D341Med (cell line): ENCODE measurements around the gene ARHGDIA.
A peak's percentile ranks its signal among the peaks of the same experiment; 100 is the strongest.
"Not testable (repeated sequence)": the region's sequence is repeated elsewhere in the genome, so short reads cannot be mapped to it uniquely, and the experiment has no call there.

Experiments used
- DNase-seq: peaks from one replicate; pipeline ENCODE4 v3.0.0; 2012; ENCODE audit warnings: low spot score

ARHGDIA gene

GRCh38 chr17:81842725-81843504 lies 28.2 kb downstream of the ARHGDIA start:
- DNase-seq: no peak

DNA sequence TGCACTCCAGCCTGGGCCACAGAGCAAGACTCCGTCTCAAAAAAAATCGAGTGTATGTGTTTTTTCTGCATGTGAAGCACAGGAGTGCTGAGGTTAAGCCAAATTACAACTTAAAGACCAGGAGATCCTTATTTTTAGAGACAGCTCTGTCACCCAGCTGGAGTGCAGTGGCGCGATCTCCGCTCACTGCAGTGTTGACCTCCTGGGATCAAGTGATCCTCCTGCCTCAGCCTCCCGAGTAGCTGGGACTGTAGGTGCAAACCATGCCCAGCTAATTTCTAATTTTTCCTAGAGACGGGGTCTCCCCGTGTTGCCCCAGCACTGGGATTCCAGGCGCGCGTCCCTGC lies 28.8 kb downstream of the ARHGDIA start:
- DNase-seq: no peak

DNA sequence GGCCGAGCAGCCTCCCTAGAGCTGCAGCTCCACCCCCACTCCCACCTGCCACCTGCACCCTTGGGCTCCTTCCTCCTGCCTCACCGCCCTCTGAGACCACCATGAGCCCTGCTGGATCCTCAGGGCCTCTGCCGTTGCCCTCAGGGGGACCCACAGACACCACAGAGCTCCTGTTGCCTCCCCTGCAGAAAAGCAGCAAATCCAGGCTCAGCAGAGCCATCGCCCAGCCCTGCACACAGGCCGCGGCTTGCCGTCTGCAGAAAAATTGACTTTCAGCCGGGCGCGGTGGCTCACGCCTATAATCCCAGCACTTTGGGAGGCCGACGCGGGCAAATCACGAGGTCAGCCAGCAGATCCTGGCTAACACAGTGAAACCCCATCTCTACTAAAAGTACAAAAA lies 29.3 kb downstream of the ARHGDIA start:
- DNase-seq: no peak

GRCh38 chr17:81840826-81841778 lies 30.0 kb downstream of the ARHGDIA start:
- no peak for DNase-seq

- not testable (repeated sequence) for DNase-seq
These were observed 31.1 kb downstream of the ARHGDIA start for GRCh38 chr17:81840059-81840458.

DNA sequence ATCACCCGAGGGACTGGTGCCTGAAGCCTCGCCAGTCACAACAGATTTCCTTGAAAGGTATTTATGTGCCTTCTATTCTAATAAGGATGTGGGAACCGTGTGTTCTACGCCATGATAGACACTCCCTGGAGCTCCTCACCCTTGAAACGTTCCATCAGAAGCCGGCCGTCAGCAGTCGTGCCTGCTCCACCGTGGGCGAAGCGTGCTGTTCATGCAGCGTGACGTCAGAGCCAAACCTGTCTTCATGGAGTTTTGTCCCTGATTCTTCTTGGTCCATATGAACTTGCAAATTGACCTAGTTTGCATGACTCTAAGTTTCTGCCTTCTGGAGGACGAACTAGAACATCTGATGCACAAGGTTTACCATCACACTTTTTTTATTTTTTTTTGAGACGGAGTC lies 31.8 kb downstream of the ARHGDIA start:
- DNase-seq: no peak

DNA sequence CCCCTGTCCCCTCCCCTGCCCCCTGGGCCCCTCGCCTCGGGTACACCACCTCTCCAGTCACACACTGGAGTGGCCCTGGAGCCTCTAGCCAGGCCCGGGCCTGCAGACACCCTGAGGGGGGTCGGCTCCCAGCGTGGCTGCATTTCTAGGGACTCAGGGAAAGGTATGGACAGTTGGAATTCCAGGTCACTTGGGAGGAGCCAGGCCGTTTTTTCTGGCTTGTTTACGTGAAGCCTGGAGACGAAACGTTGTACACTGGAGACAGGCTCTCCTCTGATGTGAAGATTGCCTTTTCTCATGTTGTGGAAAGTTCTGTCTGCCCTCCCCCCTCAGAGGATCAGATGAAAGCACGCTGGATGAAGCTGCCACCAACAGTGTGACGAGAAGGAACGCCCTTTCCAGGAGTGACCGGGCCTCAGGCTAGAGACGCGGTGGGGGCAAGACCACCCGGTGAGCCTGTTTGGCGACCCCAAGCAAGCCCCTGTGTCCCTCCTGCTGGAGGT lies 32.3 kb downstream of the ARHGDIA start:
- DNase-seq: no peak

DNA sequence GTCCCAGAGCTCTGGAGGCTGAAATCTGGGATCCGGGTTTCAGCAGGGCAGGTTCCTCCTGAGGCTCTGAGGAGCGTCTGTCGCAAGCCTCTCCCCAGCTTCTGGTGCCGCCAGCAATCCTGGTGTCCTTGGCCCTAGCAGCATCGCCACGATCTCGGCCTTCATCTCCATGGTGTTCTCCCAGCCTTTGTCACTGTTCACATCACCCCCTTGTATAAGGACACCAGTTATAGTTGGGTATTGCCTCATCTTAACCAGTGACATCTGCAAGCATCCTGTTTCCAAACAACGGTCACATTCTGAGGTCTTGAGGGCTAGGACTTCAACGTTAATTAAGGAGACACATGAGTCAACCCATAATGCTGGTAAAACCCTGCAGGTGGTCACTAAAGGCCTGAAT lies 33.5 kb downstream of the ARHGDIA start:
- no peak for DNase-seq

- DNase-seq: no peak
These were observed 36.3 kb downstream of the ARHGDIA start, which contains the start of gene PPP1R27 for GRCh38 chr17:81834831-81835267. TSS of gene PPP1R27 (minus strand) at chr17:81835050. CDS start at chr17:81834953, 97 bp downstream.

GRCh38 chr17:81833921-81834830 lies 37.0 kb downstream of the ARHGDIA start:
- DNase-seq: no peak

DNA sequence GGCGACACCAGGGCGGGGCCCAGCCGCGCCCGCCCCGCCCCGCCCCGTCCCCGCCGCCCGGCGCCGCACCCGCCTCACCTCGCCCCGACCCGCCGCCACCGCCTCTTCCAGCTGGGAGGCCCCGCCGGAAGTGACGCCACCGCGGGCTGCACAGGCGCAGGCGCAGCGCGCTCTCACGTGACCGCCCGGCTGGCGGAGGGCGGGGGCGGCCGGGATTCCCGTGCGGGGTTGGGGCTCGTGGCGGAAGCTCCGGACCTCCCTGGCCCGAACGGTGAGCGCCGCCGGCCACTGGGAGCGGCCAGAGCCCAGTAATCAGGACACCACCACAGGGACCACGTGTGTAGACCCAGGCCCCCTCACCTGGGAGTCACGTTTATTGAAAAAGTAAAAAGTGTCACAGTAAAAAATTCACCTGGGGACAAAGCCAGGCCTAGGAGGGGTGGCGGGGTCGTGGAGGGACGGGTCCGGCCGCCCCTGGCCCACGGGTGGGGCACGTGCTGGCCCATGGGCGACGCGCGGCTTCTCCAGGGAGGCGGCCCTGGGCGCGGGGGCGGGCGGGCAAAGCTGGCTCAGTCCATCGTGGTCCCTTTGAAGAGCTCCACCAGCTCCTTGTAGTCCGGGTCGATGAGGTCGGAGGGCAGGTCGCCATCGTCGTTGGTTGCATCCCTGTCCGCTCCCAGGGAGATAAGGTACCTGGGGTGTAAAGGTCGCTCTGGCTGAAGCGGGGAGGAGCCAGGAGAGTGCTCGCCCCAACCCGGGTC lies 37.8 kb downstream of the ARHGDIA start, which contains the start of gene MCRIP1:
TSS of gene MCRIP1 (minus strand) at position 132 of the 761 bp plus-strand sequence. CDS start 8,785 bp downstream, outside the sequence.
- DNase-seq: peak; percentile 100

GRCh38 chr17:81832608-81833159 lies 38.5 kb downstream of the ARHGDIA start:
- DNase-seq: no peak

- DNase-seq: peak; percentile 81
These were observed 39.1 kb downstream of the ARHGDIA start for GRCh38 chr17:81831957-81832607.

DNA sequence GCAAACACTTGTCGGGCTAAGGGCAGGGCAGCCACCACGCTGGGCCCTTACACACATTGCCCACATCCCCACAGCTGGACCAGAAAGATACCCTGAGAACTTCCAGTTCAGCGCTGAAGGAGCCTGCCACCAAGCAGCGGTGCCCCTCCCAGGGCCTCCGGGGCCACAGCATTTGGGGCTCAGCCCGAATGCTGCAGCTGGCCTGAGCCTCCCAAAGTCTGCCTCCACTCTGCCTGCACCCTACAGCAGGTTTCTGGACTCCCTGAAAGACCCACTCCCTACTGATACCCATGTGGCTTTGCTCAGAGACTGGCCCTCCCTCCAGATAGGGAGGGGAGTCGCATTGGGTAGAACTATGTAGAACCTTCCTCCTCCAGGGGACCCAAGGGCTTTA lies 39.6 kb downstream of the ARHGDIA start:
- no peak for DNase-seq

- DNase-seq: no peak
These were observed 41.3 kb downstream of the ARHGDIA start for GRCh38 chr17:81829858-81830257.

- no peak for DNase-seq
These were observed 42.5 kb downstream of the ARHGDIA start for GRCh38 chr17:81828656-81829055.

GRCh38 chr17:81825841-81826466 lies 45.2 kb downstream of the ARHGDIA start:
- no peak for DNase-seq

GRCh38 chr17:81824595-81824994 lies 46.5 kb downstream of the ARHGDIA start:
- no peak for DNase-seq

DNA sequence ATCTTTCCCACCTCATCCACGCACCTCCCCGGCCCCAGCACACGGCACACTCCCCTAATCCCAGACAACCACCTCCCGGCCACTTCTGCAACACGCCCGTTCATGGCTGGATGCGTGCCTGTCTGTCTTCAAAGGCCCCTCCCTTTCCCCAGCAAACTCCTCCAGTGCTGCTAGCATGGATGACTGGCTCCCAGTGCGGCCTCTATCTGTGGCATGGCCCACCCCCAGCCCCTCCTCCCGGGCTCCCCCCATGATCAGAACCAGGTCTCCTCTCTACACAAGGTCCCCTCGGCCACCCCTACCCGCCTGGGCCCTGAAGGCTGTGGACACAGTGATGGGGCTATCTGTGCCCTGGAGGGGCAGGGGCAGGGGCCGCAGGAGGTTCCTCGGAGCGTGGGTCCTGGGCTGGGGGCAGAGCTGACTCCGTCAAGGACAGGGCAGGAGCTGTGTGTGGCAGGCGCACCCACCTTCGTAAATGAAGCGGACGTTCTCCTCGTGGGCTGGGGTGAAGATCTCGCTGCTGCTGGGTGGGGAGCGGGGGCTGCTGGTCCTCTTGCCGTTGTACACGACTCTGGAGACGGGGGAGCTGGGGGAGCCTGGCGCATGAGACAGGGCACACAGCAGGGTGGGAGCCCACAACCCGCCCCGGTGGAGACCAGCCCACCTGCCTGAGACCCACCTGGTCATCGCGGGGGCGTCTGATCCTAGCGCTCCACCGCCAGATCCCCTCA lies 47.2 kb downstream of the ARHGDIA start:
- DNase-seq: no peak
